Measurements from ENCODE around the gene LIPI.

GRCh38 chr21:14121719-14122118 lies 89.0 kb downstream of the LIPI start:
- TF ChIP-seq ZNF274 (IDR thresholded peaks at IDR 0.05; ENCODE audit: low read depth, low read length) = no peak
- no peak for TF ChIP-seq SUZ12 (IDR thresholded peaks at IDR 0.05; ENCODE audit: extremely low read depth, insufficient read depth, insufficient read length)
